Heart left ventricle (tissue), 16 donors: Measurements from ENCODE around the gene SNX5. TPM values are rescaled to one million over a fixed set of nuclear protein-coding genes. Genes with fewer than 3 reads are reported as not detected.

Source experiments
- ATAC-seq, 4 donors: fragments of 200-7000 bp; cut with Tn5 transposase; one replicate each; pipeline ENCODE4 v1.9.1; 2020 to 2022; ENCODE audit warnings: moderate library complexity in 4 of 4, mild to moderate bottlenecking in 3 of 4, moderate number of reproducible peaks in 1 of 4
- DNase-seq, 5 donors: peaks; one replicate each; pipeline ENCODE4 v3.0.0-alpha.2; 2020
- H3K27ac ChIP-seq, 12 donors: fragments of 200-600 bp; sonication (generic) in 4 of 12; one replicate each; pipeline versions ENCODE4 v1.5.0 to v1.8.0; 2016 to 2022; ENCODE audit warnings: mild to moderate bottlenecking in 2 of 12
- H3K27me3 ChIP-seq, 9 donors: fragments of 200-600 bp; sonication (generic) in 2 of 9; one replicate each; pipeline versions ENCODE4 v1.5.1 to v1.8.0; 2016 to 2022; ENCODE audit warnings: mild to moderate bottlenecking in 3 of 9
- H3K36me3 ChIP-seq, 9 donors: fragments of 200-600 bp; sonication (generic) in 2 of 9; one replicate each; pipeline versions ENCODE4 v1.5.0 to v1.8.0; 2018 to 2022; ENCODE audit warnings: mild to moderate bottlenecking in 2 of 9
- H3K4me1 ChIP-seq, 12 donors: fragments of 200-600 bp; sonication (generic) in 4 of 12; one replicate each; pipeline versions ENCODE4 v1.5.0 to v1.8.0; 2016 to 2022; ENCODE audit warnings: mild to moderate bottlenecking in 3 of 12
- H3K4me3 ChIP-seq, 12 donors: fragments of 200-600 bp; sonication (generic) in 4 of 12; one replicate each; pipeline versions ENCODE4 v1.5.0 to v1.8.0; 2017 to 2022; ENCODE audit warnings: mild to moderate bottlenecking in 9 of 12, moderate library complexity in 4 of 12
- H3K9me3 ChIP-seq, 12 donors: fragments of 200-600 bp; sonication (generic) in 4 of 12; one replicate each; pipeline versions ENCODE4 v1.5.0 to v1.8.0; 2016 to 2022; ENCODE audit warnings: mild to moderate bottlenecking in 1 of 12
- CTCF ChIP-seq, 12 donors: fragments of 200-600 bp; sonication (generic) in 4 of 12; IDR thresholded peaks; one replicate each; pipeline versions ENCODE4 v1.5.0 to v1.8.0; 2018 to 2022; ENCODE audit warnings: antibody characterized with exemption in 12 of 12, mild to moderate bottlenecking in 5 of 12
- POLR2A ChIP-seq, 2 donors: fragments of 450-650 bp; IDR thresholded peaks; one replicate each; pipeline ENCODE4 v1.6.1; 2017; ENCODE audit warnings: antibody characterized with exemption in 2 of 2, mild to moderate bottlenecking in 2 of 2, moderate library complexity in 2 of 2
- WGBS, 4 donors: extraction: QIAGEN DNeasy Blood & Tissue Kit in 2 of 4; methylation state at CpG; one replicate each; pipeline versions ENCODE4 v1.1.5 to v1.1.7; 2013 to 2018; 5-methylcytosine and 5-hydroxymethylcytosine counted together
- intact Hi-C, 10 donors: fragments of 100-400 bp; cut with DNase I; formaldehyde crosslinking; loops; one replicate each; pipeline versions ENCODE4 v1.11.1 to v1.14.2; 2022
- polyA plus RNA-seq, 2 donors: library from polyadenylated mRNA; stranded (reverse); fragments of 200-250 nt; gene quantifications; one replicate each; pipeline ENCODE4 v1.2.3, GENCODE V29; 2013
- total RNA-seq, 9 donors: library from RNA; depleted of rRNA in 2 of 9; stranded (reverse); fragments of >200 nt in 2 of 9; fragmentation: NEBNext Ultra II Directional in 3 of 9; extraction: Animal tissue kit (Norgen Biotek cat#: 25700) in 3 of 9; gene quantifications; one replicate each; pipeline versions ENCODE4 v1.1.0 to v1.2.4, GENCODE V29; 2016 to 2023
- donor health status: ischemic (EF 13 %, LVEDD 7.1; RV severe dilation, severe dysfunction).
- donor health status: healthy with polysubstance abuse.
- donor health status: DM: no; HTN: yes; CAD: no.
- donor health status: DM: no; HTN: no; CAD: no.
- donor health status: ischemic (EF 25% LVEDD 6.9; RV normal size, moderate dysfunction).
- donor health status: ischemic (EF 25% LVEDD 5.7; RV mildly dilated, moderate dysfunction).
- donor health status: healthy.
- donor health status: DM: yes; HTN: yes; CAD: no.
- donor health status: ischemic (EF 35%, LVEDD 5.7; RV mildly dilated, moderate dysfunction).
- donor health status: nonischemic (EF 11% LVEDD 7.7; RV severe dilation, severe dysfunction).
- donor health status: DM: yes; HTN: yes; CAD: no.
- donor health status: PGD.
- donor health status: ischemic (EF 29% LVEDD 5.4; RV normal size, mild dysfunction).
- donor health status: nonischemic (EF 23%, LVEDD 6.1; RV moderate dilation, normal function).

The SNX5 gene
- total and polyA plus RNA-seq, 11 donors: 32.8 to 75.0 (median 44.0) TPM

- Histone ChIP-seq H3K9me3 (no peaks in the 10 kb centered on the region), H3K27me3 (no peaks in the 10 kb centered on the region), H3K4me3 (no peak overlapping the region), H3K27ac (no peak overlapping the region), H3K36me3 (peaks cover 0 to 32% (median 17%) of the 10 kb centered on the region in 9 donors), H3K4me1 (peaks cover 0 to 7% (median 0%) of the 10 kb centered on the region in 12 donors)
- 85 to 93% (median 93%) methylated on average over 3 of the region's 3 CpGs for WGBS, 4 donors
- TF ChIP-seq POLR2A (IDR thresholded peaks at IDR 0.05): no peak
- no peak for TF ChIP-seq CTCF (IDR thresholded peaks at IDR 0.05)
- intact Hi-C loops: loop anchor here in 7 of 10 donors (5.0 to 10.0 kb wide), 5 partner anchors 91 to 489 kb away; partner anchors contain the start of gene BFSP1 (in 5 of the 7)
- no peak for DNase-seq
- ATAC-seq: no peak
Measured at GRCh38 chr20:17993546-17993945, 25.0 kb upstream of the SNX5 start.

- 66 to 73% (median 70%) methylated on average over 5 of the region's 5 CpGs for WGBS, 4 donors
- Histone ChIP-seq H3K27me3 (no peaks in the 10 kb centered on the region), H3K27ac (no peak overlapping the region), H3K36me3 (peaks cover 0 to 37% (median 21%) of the 10 kb centered on the region in 9 donors), H3K4me3 (no peak overlapping the region), H3K4me1 (peaks cover 0 to 7% (median 0%) of the 10 kb centered on the region in 12 donors), H3K9me3 (no peaks in the 10 kb centered on the region)
- intact Hi-C loops: loop anchor here in 7 of 10 donors (5.0 to 10.0 kb wide), 5 partner anchors 91 to 488 kb away; partner anchors contain the start of gene BFSP1 (in 5 of the 7)
- ATAC-seq (no peak), DNase-seq (no peak)
- TF ChIP-seq CTCF (IDR thresholded peaks at IDR 0.05) (no peak), POLR2A (IDR thresholded peaks at IDR 0.05) (no peak)
Measured at GRCh38 chr20:17992847-17993513, 24.4 kb upstream of the SNX5 start.

- Histone ChIP-seq H3K9me3 (no peaks in the 10 kb centered on the region), H3K27ac (no peak overlapping the region), H3K36me3 (peaks cover 0 to 41% (median 21%) of the 10 kb centered on the region in 9 donors), H3K27me3 (no peaks in the 10 kb centered on the region), H3K4me1 (peaks cover 0 to 7% (median 0%) of the 10 kb centered on the region in 12 donors), H3K4me3 (no peak overlapping the region)
- no peak for ATAC-seq
- 85 to 93% (median 90%) methylated on average over 6 of the region's 6 CpGs for WGBS, 4 donors
- DNase-seq: no peak
- TF ChIP-seq CTCF (IDR thresholded peaks at IDR 0.05): no peak
- no peak for TF ChIP-seq POLR2A (IDR thresholded peaks at IDR 0.05)
- intact Hi-C loops: loop anchor here in 7 of 10 donors (5.0 to 10.0 kb wide), 5 partner anchors 90 to 487 kb away; partner anchors contain the start of gene BFSP1 (in 5 of the 7)
Measured at GRCh38 chr20:17992224-17992637, 23.6 kb upstream of the SNX5 start.

- no peaks in the 10 kb centered on the region for H3K4me1 ChIP-seq
- H3K4me3 ChIP-seq: no peak overlapping the region
- no peaks in the 10 kb centered on the region for H3K9me3 ChIP-seq
- peaks cover 0 to 44% (median 26%) of the 10 kb centered on the region in 9 donors for H3K36me3 ChIP-seq
- no peaks in the 10 kb centered on the region for H3K27me3 ChIP-seq
- DNase-seq (no peak), ATAC-seq (no peak)
- 87 to 92% (median 90%) methylated on average over 9 to 10 of the region's 10 CpGs for WGBS, 4 donors
- TF ChIP-seq CTCF (IDR thresholded peaks at IDR 0.05): no peak
- no peak for TF ChIP-seq POLR2A (IDR thresholded peaks at IDR 0.05)
- intact Hi-C loops: loop anchor here in 7 of 10 donors (5.0 to 10.0 kb wide), 5 partner anchors 88 to 486 kb away; partner anchors contain the start of gene BFSP1 (in 5 of the 7)
- H3K27ac ChIP-seq: no peak overlapping the region
Measured at GRCh38 chr20:17990278-17990972, 21.8 kb upstream of the SNX5 start.
